Occipital lobe (tissue), 2 donors: ENCODE data around the gene SLC35F6. TPM values are rescaled to one million over a fixed set of nuclear protein-coding genes. Genes with fewer than 3 reads are reported as not detected.

Experiments
- DNase-seq: peaks from one replicate; lab custom pipeline; 2025; lab: John Stamatoyannopoulos, UW
- total RNA-seq: library from RNA; depleted of rRNA; stranded (reverse); fragments of >200 nt; gene quantifications from one replicate; pipeline ENCODE4 v1.2.3, GENCODE V29; 2014

SLC35F6 gene
- total RNA-seq, 1 donor from 2014 or later = 17.3 TPM

DNA sequence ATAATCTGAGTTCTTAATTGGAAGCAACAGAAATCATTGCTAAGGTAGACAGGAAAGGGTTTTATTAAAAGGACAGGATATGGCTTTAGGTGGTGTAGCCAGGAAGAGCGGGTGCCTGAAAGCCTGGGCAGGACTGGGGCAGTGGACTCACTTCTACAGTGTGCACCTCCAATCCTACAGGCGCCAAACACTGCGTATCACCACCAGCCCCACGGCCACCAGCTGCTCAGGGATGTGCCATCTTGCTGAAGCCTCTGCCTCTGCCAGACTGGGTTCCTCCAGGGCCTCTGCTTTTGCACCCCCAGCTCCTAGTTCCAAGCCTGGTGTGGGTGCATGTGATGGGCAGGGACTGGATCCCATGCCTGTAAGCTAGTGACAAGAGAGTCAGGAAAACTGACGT is 54.2 kb downstream of the SLC35F6 start:
- no peak for DNase-seq

- DNase-seq = no peak
Observed at GRCh38 chr2:26818972-26819371, 54.9 kb downstream of the SLC35F6 start.

GRCh38 chr2:26820932-26821331 is 56.8 kb downstream of the SLC35F6 start:
- no peak for DNase-seq

GRCh38 chr2:26822877-26823276 is 58.8 kb downstream of the SLC35F6 start:
- DNase-seq = no peak

Other genes starting within 250 kb of the SLC35F6 start
- gene CIB4, start 122.9 kb upstream of the SLC35F6 start, total RNA-seq = not detected
- gene KCNK3, start 71.6 kb upstream of the SLC35F6 start, total RNA-seq = 3.6 TPM
- gene CENPA, start 21.8 kb downstream of the SLC35F6 start, total RNA-seq = 1.9 TPM
- 128 TPM for gene DPYSL5, start 83.8 kb downstream of the SLC35F6 start, total RNA-seq
- 15.4 TPM for gene MAPRE3, start 206.4 kb downstream of the SLC35F6 start, total RNA-seq